GM18511 (cell line): ENCODE results near the gene MTUS2.
"Not testable (repeated sequence)": the region's sequence is repeated elsewhere in the genome, so short reads cannot be mapped to it uniquely, and the experiment has no call there.

Experiments used
- ATAC-seq: cut with Tn5 transposase; IDR thresholded peaks from one replicate; pipeline ENCODE4 v1.9.1; 2021; ENCODE audit warnings: mild to moderate bottlenecking, moderate library complexity; ENCODE audit not compliant: unreplicated experiment

Gene MTUS2

DNA sequence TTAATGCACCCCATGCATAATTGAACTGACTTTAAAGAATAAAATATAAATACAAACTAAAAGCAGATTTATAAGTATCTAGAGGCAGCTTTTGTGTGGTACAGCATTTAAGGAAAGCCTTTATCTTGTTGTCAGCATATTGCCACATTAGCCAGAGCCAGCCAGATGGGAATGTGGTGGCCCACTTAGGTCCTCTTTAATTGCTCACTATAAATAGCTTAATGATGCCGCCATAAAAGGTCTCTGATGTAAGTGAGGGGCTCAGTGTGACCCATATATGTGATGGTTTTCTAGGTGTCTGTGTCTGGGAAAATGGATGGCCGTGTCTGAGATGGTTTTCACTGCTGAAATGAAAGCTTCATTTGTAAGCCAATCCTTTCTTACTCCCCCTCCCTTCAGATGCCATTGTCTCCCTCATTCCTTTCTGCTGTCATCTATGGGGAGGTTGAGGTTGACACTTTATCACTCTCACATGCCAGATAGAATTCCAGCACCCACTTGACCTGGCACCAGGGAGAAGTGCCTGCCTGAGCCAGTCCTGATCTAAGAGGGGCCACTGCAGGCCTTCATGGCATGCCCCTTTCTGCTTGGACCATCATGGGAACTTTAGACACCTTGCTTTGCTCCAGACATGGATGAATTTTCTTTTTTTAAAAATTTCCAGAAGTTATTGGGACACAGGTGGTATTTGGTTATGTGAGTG, 135.3 kb downstream of the MTUS2 start:
- no peak for ATAC-seq

DNA sequence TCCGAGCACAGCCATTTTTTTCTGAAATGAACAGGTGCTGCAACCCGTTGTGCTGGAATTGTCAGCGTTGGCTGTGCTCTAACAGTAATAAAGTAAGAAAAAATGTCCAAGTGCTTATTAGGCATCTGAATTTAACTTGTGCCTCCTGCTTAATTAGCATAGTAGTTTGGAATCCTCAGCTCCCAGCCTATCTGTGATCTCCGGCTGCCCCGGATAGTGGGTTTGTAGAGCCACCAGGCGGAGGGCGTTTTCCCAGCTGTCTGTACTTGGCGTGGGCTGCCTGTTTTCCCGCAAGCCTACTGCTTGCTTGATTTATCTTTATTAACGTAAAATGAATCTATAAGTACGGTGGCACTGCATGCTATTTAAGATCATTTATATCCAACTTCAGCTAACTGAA, 137.9 kb downstream of the MTUS2 start:
- ATAC-seq = no peak

DNA sequence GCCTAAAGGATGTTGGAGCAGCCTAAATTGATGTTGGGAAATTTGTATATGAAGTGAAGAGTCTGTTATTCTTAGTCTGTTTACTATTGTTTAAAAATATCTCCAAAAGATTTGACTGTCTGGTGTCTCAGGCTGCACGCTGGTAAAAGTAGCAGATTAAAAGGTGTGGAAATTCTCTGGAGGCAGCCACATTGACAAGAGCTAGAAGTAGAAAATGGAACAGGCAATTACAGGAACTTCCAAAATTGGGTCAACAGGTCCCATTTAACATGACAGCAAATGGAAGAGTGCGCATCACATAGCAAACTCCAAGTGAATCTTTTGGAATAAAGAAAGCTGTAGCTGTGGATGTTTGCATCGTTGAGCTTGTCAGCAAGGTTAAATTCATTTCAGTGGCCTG, 138.3 kb downstream of the MTUS2 start:
- no peak for ATAC-seq

DNA sequence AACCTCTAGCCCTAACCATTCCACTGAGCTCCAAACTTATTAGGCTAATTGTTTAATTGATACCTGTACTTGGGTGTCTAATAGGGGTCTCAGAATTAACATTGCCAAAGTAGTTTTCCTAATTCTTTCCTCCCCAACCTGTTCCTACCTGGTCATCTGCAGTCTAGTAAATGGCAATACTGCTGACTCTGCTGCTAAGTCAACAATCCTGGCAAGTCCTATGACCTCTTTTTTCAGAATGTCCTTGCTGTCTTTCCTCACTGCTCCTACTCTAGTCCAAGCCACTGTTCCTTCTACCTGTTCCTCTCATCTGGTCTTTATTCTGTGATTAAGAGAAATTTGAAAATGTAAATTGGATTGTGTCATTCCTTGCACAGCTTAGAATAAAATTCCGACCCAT, 143.9 kb downstream of the MTUS2 start:
- no peak for ATAC-seq

DNA sequence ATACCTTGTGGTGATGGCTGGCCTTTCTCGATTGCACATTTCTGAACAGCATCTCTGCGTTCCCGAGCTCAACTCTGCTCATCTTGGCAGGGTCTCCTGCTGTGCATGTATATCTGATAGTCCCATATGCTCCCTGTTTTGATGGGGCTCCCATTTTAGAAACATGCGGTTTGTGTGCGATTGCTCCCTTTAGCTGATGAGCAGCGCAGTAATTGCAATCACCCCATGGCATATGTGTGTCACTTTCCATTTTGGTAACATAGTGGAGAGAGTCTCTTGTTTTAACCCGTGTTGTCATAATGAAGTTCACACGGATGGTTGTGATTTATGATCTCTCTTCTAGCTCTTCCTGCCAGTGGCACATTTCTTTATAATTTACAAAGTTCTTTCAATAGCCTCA, 144.7 kb downstream of the MTUS2 start:
- ATAC-seq = no peak

DNA sequence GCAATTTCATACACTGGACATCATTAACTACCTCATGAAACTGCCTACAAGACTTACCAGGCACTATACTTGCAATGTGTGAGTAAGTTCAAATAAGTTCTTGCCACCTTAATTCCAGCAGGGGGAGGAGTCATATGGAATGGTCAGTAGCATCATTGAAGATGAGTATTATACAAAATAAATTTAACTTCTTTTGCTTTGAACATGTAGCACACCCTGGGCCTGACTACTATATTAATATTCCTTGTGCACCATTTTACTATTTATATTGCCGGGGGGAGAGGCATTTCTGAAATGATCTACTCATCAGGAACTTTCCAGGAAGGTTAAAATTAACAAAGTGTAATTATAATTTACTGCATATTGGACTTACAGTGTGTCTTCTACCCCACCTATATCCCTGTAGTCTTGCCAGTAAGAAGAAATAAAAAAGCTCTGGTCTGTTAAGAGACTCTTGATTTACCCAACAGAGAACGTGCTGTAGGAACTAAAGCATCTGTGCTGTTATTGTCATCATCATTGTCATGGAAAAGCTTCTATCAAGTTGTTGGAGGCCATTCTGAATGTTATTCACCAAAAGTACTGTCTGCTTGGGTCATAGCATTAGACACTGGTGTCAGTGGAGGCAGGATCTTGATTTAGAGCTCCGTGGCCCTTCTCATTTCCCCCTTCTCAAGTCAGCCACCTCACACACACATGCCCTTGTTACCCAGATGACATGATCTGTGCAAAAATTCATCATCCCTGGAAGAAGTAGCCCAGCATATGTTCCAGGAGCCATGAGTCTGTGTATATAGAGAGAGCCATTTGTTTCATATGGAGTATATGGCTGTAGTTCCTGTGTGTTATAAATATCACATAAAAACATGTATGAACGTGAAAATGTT, 147.1 kb downstream of the MTUS2 start:
- no peak for ATAC-seq

DNA sequence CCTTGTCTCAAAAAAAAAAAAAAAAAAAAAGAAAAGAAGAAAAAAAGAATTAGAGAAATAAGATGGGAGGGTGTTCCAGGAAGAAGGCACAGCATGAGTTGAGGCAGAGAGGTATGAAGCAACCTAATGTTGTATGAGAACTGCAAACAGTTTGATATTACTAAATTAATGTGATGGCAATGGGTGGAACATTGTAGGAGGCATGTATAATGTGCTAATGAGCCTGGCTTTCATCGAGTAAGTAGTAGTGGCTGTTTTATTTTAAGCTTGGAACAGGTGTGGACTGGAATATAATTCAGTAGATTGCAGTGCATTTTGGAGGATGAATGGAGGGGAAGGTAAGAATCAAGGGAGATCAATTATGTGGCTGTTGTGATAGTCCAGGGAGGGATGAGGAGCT, 156.1 kb downstream of the MTUS2 start:
- no peak for ATAC-seq

DNA sequence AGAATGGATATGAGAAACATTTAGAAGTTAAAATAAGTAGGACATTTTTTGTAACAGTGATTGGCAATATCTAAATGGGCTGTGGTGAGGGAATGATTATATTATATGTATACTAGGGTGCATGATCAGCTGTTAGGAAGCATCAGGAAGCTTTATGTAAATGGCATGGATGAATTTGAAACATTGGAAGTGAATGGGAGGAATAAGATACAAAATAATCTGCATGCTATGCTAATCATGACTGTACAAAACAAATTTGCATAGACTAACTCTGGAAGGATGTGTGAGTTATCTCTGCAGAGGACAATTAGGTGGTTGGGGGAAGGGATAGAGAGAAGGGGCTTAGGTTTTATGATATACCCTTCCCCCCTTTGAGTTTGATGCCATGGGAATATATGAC, 156.5 kb downstream of the MTUS2 start:
- no peak for ATAC-seq

DNA sequence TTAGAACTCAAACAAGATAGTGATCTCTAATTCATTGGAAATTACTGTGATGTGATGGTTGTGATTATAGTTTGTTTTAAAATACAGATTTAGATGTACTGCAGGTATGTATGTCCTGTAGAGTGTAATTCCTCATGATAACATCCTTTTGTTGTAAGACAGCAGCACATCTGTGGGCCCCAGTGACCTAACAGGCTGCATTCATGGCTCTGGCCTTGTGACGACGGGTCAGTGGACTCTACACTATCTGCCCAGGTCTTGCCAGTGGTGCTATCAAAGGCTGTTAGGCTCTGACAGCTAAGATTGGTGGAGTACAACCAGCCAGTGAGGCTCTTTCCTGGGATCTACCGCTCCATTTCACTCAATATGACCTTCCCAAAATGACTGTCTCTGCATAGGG, 158.4 kb downstream of the MTUS2 start:
- no peak for ATAC-seq

DNA sequence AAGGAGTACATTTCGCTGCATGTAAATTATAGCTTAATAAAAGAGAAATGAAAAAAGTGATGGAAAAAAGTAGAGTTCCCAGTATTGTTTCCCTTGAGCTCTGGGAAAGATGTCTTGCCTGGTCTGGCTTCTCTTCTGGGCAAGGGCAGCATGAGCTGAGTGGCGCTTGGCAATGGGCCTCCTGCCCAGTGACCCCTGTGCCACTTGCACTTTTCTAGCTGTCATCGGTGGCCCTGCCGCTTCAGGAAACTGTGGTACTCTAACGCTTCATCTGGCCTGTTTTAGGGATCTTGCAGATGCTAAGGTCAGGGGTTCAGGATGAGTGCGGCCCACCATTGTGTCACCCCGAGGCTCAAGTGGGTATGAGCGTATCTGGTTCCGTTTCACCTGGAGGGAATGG, 161.4 kb downstream of the MTUS2 start:
- ATAC-seq = no peak

DNA sequence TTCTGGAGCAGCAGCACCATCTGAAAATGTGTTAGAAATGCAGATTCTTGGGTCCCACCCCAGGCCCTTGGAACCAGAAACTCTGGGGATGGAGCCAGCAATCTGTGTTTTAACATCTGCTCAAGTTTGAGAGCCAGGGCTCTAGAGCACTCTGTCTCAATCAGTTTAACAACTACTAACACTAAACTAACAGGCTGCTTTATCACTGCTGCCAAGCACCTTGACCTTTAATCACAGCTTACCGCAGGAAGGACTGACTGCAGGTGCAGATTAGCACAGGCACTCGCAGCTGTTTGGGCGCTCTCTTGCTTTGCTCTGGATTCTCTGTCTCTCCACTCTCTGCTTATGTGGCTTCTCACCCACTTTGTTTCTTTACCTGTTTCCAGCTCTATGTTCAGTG, 163.5 kb downstream of the MTUS2 start:
- ATAC-seq = no peak

DNA sequence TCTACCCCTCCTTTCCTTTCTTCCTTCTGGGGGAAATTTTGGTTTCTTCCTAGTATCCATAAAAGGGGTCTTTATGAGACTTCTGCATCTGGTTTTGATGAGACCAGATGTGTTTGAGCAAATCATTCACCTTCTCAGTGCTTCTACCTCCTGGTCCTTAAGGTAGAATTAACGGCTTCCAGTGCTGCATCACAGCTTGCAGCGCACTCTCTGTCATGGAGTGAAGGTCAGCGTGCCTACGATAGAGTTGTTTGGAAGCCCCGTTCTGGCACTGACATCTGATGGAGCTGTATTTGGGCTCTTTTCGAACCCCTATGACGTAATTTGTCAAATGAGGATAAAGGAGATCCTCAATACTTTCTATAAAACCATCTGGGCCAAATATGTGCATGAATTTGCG, 164.2 kb downstream of the MTUS2 start:
- no peak for ATAC-seq

DNA sequence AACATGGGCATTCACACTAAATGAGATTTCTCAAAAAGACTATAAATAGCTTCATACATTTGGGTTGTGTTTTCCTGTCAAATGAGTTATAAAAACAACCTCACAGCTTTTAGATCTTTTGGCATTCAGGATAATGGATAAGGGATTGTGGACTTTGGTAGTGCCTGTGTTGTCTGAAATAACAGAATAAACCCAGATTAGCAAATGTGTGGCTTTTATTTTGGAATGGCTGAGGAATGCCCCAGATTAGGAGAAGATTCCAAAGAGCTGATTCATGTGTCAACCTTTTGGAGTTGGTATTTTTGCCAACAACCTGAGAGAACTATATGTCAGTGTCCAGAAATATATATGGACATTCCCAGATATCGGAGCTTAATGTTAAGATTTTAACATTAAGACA, 164.7 kb downstream of the MTUS2 start:
- no peak for ATAC-seq

DNA sequence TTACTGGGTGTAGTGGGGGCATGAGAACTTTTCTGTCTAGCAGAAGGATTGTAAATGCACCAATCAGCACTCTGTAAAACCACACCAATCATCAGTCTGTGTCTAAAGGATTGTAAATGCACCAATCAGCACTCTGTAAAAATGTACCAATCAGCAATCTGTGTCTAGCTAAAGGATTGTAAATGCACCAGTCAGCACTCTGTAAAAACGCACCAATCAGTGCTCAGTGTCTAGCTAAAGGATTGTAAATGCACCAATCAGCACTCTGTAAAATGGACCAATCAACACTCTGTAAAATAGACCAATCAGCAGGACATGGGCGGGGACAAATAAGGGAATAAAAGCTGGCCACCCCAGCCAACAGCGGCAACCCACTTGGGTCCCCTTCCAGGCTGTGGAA, 170.2 kb downstream of the MTUS2 start:
- ATAC-seq = not testable (repeated sequence)

DNA sequence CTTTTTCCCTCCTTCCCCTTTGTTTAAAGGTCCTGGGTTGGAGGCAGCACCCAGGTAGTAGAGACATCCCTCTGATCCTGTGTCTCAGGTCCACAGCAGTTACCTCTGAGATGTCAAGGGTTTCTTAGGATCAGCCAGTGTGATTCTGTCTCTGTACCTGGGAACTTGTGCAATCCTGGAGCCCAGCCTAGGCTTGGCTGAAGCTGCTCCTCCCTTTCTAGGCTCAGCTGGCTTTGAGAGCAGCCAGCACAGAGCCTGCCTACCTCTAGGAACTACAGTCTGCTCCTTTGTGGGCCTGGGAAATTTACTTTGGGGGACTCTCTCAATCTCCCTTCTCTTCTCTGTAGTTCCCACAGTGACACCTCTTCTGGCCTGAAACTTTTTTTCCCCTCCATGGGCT, 171.6 kb downstream of the MTUS2 start:
- ATAC-seq = no peak

DNA sequence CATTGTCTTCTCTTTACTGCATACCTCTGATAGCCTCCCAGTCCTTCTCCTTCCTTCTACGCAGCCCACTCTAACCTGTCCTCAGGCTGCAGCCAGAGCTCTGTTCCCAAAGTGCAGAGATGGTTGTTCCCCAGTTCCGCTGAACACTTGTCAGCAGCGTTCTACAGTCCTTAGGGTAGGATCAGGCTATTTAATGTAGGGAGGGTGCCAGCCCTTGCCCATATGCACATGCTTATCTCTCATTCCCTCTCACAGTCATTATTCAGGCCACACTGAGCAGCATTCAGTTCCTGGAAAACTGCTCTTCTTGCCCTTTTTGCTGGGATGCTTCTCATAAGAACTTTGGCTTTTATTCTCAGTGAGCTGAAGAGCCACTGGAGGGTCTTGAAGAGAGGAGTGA, 180.7 kb downstream of the MTUS2 start:
- ATAC-seq = no peak

DNA sequence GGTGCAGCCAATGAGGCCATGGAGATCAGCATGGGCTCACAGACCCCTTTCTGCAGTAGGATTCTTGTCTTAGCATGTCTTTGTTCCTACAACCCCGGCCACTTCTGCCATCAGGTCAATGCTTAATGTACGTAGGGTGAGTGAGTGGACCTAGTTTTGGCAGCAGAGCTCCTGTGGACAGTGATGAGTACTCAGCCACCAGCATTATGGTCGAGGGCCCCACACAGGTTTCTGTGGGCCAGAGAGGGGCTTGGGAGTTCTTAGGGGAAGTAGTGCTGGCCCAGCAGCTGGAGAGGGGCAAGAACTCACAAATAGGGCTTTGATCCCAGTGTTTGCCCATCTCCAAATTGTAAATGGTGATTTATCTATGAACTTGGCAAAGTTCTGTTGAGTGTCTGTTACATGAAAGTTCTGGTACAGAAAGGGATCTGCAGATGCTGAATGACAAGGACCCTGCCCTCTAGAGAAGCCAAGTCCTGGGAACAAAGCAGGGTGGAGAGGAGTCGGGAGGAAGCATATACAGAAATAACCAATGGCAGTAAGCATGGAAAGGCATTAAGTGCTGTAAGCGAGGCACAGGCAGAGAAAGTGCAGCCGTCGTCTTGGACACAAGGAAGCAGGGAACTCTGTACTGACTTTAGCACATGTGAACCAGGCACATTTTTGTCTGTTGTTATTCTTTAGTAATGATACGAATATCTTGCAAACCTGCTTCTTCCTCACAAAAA, 185.1 kb downstream of the MTUS2 start:
- ATAC-seq = no peak

DNA sequence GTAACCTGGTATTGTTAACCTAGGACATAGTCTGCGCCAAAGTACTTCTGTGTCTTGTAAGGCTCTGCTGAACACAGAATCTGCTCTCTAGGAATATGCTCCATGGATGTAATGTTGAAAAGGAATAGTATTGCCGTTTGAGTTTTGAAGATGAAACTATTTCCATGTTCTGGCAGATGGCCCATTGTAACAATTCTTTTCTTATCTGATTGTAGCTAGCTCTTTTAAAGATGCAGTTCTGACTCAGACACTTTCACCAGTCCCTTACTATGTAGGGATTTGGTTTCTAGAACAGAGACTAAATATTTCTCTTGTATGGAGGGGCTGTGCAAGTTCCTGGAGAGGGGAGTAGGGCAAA, 185.6 kb downstream of the MTUS2 start:
- ATAC-seq = no peak

DNA sequence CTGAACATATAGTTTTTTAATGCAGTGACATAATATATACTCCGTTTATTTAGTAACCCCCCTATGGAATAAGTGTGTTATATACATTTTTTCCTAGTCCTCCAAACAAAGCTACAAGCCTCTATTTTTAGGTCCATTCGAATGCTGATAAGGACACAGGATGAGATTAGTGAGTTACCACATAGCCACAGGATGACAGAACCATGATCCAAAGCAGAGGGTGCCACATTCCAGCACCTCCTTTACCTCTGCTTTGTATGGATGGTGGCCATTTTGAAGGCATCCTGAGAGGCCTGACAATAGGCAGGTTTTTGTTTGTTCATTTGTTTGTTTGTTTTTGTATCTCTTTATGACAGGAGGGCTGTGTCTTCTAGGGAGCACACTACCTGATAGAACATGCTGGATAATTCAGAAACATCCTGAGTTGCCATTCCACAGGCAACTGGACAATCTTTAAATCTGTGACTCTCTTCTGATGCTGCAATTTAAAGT, 186.3 kb downstream of the MTUS2 start:
- no peak for ATAC-seq

DNA sequence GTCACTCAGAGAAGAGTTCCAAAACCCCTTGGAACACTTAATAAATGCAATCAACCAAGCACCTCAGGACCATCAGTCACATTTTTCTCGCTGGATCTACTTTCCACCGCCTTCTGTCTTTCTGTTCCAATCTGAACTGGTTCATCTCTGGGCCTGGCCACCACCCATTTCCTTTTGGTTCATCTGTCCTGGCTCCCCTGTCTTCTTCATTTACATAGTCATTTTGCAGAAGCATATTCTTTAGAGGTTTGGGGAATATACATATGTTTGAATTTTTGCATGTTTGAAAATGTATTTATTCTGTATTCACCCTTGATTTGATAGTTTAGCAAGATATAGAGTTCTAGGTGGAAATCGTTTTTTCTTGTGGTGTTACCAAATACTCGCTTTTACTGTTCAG, 188.2 kb downstream of the MTUS2 start:
- ATAC-seq = no peak

DNA sequence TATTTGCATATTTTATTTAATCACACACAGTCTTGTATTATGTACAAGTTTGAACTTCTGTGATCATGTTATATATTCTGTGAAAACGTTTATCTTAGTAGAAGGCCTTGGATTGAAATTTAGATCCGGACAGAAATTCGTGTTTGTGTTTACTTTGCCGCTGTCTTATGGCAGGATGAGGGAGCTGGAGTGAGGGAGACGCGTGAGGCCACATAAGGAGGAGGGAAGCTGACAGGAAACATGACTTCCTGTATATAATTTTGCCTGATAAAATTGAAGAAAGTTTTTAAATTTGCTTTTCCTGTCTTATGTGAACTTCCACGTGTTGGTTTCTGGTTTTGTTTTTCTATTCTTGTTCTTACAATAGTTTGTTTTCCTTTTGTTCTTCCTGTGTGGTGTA, 200.2 kb downstream of the MTUS2 start:
- no peak for ATAC-seq

DNA sequence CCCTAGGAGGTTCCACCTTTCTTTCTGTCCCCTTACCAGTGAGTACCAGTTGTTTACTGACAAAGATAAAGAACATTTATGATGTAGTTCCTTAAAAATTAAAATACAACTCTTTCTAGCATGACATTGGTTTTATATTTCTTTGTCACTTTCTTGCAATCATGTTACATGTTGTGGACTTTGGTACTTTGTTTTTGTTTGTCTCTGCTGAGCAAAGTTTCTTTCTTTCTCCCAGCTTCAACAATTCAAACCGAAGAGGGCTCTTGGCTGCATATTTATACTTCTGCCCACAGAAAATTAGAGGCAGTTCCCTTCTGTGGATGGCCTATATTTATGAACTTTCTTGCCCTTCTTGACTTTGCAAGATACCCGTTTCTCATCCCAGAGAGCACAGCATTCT, 201.2 kb downstream of the MTUS2 start:
- ATAC-seq = no peak
